ENCODE data around the gene NLRP8.
"Not testable (repeated sequence)": the region's sequence is repeated elsewhere in the genome, so short reads cannot be mapped to it uniquely, and the experiment has no call there.

Gene NLRP8

GRCh38 chr19:55980415-55980814, 32.8 kb downstream of the NLRP8 start:
- no peak for DNase-seq

DNA sequence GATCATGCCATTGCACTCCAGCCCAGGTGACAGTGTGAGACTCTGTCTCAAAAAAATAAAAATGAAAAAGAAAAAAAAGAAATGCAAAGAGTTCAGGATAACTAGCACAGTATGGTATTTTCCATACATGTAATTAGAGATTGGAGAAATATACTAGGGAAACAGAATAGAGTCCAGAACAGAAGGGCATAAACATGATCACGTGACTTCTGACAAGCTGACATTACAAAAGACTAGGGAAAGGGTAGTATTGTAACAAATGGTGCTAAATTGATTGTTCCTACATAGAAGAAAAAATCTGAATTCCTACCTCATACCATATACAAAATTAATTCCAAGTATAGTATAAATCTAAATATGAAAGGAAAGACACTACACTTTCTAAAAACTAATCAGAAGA, 37.6 kb downstream of the NLRP8 start:
- DNase-seq = no peak

DNA sequence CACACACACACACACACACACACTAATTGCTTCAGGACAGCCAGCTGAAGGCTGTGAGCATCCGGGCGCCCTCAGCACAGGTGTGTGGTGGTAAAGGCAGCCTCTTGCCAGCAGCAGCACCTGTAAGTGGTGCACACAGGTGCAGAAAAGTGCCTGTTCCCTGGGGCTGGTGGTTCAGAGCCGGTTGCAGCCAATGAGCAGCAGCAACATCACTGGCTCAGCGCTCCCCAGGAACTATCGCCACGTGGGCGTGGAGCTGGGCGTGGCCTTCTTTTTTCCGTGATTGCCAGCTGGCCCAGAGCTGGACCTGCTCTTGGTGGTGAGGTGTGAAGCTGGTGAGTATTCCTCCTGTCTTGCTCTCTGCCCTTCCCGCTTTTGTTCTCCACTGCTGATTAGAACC, 38.9 kb downstream of the NLRP8 start, which contains the start of gene NLRP5:
NLRP5 (plus strand) TSS at position 289 of the 400 bp plus-strand sequence.
- DNase-seq = no peak

DNA sequence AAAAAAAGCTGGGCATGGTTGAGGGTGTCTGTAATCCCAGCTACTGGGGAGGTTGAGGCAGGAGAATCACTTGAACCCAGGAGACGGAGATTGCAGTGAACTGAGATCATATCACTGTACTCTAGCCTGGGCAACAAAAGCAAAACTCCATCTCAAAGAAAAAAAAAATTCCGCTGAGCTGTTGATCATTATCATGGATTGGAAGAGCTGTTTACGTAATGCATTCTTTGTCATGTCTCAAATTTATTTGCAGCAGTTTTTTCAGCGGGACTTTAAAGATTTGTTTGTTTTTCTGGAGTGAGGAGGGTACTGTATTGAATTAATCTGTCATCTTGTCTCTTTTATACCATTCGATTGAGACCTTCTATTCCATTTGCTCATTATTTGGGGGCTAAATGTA, 43.2 kb downstream of the NLRP8 start:
- no peak for DNase-seq

DNA sequence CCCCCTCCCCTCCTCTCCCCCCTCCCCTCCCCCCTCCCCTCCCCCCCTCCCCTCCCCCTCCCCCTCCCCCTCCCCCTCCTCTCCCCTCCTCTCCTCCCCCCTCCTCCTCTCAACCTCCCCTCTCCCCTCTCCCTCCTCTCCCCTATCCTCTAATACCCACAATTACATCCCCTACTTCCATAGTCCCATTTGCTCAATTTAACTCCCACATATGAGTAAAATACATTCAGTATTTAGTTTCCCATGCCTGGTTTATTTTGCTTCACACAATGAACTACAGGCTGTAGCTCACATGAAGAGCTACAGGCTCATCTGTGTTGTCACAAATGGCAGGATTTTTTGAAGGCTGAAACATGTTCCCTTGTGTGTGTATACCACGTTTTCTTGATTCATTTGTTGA, 45.9 kb downstream of the NLRP8 start:
- no peak for DNase-seq

DNA sequence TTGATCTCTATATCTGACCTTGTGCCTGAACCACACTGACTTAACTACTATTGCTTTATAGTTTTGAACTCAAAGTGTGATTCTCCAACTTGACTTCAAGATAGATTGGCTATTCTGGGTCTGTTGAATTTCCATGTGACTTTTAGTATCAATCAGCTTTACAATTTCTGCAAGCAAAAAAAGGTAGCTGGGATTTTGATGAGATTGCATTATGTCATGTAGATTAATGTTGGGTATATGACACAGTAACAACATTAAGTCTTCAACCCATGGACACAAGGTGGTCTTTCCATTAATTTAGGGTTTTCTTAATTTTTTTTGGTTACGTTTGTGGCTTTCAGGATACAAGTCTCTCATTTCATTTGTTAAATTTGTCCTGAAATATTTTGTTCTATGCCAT, 67.1 kb downstream of the NLRP8 start:
- no peak for DNase-seq

GRCh38 chr19:56015756-56016155, 68.1 kb downstream of the NLRP8 start:
- DNase-seq = no peak

GRCh38 chr19:56019325-56019724, 71.7 kb downstream of the NLRP8 start:
- not testable (repeated sequence) for DNase-seq

DNA sequence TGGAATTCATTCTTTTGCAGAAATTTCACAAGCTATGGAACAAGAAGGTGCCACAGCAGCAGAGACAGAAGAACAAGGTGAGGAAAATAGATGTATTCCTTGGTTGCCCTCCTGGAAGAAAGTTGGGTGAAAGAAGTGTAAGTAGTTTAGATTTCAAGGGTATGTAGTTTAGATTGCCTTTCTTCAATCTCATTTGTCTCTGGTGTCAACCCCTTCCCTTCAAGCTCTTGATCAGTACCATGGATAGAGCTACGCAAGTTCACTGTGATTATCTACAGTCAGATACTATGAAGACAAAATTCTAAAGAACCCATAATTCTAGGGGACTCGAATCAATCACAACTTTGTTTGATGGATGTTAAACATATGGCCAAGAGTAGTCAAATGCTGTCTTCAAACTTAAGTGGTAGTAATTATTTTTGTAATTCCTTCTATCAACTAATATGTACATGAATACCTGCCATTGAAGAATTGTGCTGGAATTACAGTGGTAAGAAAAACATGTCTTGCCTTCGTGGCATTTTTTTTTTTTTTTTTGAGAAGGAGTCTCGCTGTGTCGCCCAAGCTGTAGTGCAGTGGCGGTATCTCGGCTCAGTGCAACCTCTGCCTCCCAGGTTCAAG, 72.8 kb downstream of the NLRP8 start:
- not testable (repeated sequence) for DNase-seq

GRCh38 chr19:56026769-56027168, 79.1 kb downstream of the NLRP8 start:
- DNase-seq = no peak

Measured in activated gamma-delta T cell treated with Interleukin-2 at 50 U/mL for 16 hours (primary cell).